GF-D8 (cell line): Measurements from ENCODE around the gene IKZF5.

Source experiments
- DNase-seq: peaks from one replicate; lab custom pipeline; 2025; lab: John Stamatoyannopoulos, UW

The IKZF5 gene

GRCh38 chr10:122980209-122981065 lies 28.2 kb downstream of the IKZF5 start, which contains the start of gene PSTK:
TSS of gene PSTK (plus strand) at chr10:122980401. CDS start at chr10:122980480, 79 bp downstream.
- DNase-seq, result peak; percentile 72

GRCh38 chr10:122974543-122975064 lies 34.0 kb downstream of the IKZF5 start:
- DNase-seq, result no peak

GRCh38 chr10:122974023-122974422 lies 34.6 kb downstream of the IKZF5 start:
- no peak for DNase-seq

- no peak for DNase-seq
Measured at GRCh38 chr10:122968698-122969097, 39.9 kb downstream of the IKZF5 start.

- DNase-seq, result no peak
Measured at GRCh38 chr10:122966879-122967278, 41.7 kb downstream of the IKZF5 start.

- DNase-seq, result no peak
Measured at GRCh38 chr10:122962405-122962804, 46.2 kb downstream of the IKZF5 start.

GRCh38 chr10:122957474-122957873 lies 51.1 kb downstream of the IKZF5 start:
- no peak for DNase-seq

- DNase-seq, result no peak
Measured at GRCh38 chr10:122955892-122956291, 52.7 kb downstream of the IKZF5 start.

- DNase-seq, result no peak
Measured at GRCh38 chr10:122954731-122955050, 53.9 kb downstream of the IKZF5 start.

- DNase-seq, result peak; percentile 98
Measured at GRCh38 chr10:122953902-122954730, 54.5 kb downstream of the IKZF5 start, which contains the start of gene C10orf88. TSS of gene C10orf88 (minus strand) at chr10:122954227. CDS start at chr10:122954178, 49 bp downstream.

GRCh38 chr10:122949296-122949695 lies 59.3 kb downstream of the IKZF5 start:
- no peak for DNase-seq
